DMS114 treated with DMSO at 0.1 percent for 48 hours (cell line): ENCODE measurements around the gene SLC22A9.
"Not testable (repeated sequence)": the region's sequence is repeated elsewhere in the genome, so short reads cannot be mapped to it uniquely, and the experiment has no call there.

Source experiments
- DNase-seq: peaks from one replicate; lab custom pipeline; 2025; ENCODE audit not compliant: unreplicated experiment; lab: John Stamatoyannopoulos, UW

Gene SLC22A9

DNA sequence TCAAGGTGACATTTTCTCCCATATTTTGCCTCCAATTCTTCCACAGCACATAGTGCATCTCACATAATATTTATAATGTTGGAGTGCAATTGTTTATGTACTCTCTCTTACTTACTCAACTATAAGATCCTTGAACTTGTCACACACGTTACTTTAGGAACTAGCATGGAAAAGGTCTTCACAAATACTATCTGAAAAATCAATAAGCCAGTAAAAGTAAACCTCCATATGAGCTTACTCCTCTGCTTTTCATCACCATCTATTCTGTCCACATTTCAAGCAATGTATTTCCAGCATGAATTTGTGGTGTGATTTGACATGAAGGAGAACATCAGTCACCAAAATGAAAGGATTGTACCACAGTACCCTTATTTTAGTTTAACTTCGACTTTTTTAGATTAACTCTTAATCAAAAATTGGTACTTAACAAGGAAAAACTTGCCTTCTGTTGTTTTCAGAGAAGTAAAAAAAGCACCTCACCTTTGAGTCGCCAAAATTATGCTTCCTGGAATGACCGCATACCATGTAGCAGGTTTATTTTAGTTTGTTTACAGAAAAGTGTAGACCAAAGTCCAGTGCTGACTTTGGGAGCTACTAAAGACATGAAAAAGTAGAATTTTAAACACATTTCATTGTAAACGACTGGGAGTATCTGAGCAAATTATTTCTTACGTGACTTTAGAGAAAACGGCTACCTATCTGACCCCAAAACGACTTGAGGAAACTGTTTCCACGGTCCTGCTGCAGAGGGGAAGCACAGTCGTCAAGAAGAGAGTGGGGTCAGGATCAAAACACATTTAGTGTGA is at the start of gene SLC22A9:
TSS of gene SLC22A9 (plus strand) at position 621 of the 806 bp plus-strand sequence. CDS start 272 bp downstream, outside the sequence.
- no peak for DNase-seq

DNA sequence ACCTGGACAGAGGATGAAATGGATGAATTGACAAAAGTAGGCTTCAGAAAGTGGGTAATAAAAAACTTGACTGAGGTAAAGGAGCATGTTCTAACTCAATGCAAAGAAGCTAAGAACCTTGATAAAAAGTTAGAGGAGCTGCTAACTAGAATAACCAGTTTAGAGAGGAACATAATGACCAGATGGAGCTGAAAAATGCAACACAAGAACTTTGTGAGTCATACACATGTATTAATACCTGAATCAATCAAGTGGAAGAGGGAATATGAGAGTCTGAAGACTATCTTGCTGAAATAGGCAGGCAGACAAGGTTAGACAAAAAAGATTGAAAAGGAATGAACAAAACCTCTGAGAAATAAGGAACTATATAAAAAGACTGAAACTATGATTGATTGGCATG is 47.9 kb upstream of the SLC22A9 start:
- DNase-seq, result no peak

DNA sequence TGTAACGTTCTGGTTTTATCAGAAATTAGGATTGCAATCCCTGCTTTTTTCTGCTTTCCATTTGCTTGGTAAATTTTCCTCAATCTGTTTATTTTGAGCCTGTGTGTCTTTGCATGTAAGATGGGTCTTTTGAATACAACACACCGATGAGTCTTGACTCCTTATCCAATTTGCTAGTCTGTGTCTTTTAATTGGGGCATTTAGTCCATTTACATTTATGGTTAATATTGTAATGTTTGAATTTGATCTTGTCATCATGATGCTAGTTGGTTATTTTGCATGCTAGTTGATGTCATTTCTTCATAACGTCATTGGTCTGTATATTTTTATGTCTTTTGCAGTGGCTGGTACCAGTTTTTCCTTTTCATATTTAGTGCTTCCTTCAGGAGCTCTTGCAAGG is 34.5 kb upstream of the SLC22A9 start:
- DNase-seq, result not testable (repeated sequence)

DNA sequence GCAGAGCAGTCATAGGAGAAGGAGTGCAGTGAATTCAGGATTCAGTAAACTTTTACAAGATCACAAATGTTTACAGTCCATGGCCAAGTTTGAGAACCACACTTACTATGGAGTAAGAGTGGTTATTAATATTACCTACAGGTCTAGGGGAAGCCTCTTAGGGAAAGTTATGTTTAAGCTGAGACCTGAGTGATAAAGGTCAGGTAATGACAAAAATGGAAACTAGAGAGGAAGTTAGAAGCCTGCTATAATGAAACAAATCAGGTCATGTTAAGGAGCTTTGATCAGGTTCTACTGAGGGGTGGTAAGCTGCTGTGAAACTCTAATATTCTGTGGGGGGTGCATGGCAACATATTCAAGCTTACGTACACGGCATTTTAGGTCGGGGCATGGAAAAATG is 32.5 kb upstream of the SLC22A9 start:
- no peak for DNase-seq

DNA sequence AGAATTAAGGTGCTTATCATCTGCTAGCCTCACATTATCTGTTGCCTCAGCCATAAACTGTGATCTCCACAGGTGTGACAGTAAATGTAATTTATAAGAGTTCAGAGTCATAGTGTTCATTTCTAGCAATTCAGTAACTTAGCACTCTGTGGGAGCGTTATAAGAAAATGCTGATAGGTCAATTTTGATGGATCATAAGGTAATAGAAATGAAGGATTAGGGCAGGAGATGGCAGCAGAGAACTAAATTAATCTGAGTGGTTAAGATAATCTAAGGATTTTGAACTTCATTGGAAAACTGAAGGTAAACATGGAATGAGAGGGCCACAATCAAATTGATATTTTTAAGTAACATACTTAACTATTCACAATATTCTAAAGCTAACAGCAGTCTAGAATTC is 26.5 kb upstream of the SLC22A9 start:
- DNase-seq, result no peak

DNA sequence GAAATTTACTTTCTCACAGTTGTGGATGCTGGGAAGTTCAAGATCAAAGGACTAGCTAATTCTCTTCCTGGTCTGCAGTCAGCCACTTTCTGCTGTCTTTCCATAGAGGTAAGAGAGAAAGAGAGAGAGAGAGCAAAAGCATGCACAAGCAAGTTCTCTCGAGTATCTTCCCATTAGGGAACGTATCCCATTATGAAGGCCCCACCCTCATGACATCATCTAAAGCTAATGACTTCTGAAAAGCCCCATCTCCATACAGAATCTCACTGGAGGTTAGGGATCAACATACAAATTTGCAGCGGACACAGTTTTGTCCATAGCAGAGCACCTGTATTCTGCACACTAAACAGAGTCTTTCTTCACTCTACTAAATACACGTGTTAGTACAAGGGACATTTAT is 17.4 kb upstream of the SLC22A9 start:
- no peak for DNase-seq

DNA sequence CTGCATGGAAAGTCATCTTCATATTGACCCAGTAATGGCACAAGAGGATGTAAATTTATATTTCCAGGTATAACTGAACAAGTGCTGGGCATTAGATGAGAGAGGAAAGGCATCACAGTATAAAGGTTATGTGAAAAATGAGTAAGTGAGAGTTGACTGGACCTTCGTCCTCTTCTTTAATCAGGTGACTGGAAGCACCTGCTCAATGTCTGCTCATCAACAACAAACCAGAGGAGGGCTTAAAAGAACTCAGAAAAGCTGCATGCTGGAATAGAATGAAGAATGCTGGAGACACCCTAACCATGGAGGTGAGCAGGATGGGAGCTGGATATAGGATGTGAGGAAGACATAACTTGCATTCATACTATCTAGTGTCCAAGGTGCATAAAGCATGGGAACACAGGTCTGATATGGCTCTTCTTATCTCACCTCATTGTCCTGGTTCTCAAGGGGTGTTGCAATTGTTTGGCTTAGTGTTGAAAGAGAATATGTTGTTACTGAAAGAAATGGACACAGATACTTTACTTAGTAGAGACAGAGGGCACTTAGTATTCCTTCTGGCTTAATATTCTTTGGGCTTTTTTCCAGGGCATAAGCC is 7.3 kb upstream of the SLC22A9 start:
- DNase-seq, result no peak

DNA sequence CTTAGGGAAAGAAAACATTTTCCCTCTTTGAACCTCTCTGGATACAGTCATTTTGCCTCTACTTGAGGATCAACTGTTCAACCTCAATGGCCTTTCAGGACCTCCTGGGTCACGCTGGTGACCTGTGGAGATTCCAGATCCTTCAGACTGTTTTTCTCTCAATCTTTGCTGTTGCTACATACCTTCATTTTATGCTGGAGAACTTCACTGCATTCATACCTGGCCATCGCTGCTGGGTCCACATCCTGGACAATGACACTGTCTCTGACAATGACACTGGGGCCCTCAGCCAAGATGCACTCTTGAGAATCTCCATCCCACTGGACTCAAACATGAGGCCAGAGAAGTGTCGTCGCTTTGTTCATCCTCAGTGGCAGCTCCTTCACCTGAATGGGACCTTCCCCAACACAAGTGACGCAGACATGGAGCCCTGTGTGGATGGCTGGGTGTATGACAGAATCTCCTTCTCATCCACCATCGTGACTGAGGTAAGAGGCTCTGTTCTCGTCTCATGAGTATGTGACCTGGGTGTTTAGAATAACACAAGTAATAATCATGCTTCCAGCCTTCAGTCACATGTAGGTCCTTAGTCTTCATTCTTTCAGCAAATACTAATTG is 495 bp downstream of the SLC22A9 start:
- DNase-seq, result no peak

DNA sequence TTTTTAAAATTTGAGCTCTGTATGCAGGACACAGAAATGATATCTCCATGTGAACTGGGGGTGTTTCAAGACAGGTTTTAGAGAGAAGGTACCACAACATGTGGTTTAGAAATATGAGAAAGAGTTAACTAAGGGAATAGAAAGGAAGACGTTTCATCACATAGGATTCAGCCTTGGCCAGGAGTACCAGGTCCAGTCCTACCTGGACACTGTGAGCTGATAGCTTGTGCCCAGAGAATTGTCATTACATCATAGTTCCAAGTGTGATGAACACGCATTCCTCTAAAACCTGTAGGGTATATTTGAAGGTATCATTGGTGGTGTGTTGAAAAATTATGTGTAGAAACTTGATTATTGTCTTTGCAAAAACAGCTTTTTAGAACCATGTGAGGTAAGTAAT is 1.8 kb downstream of the SLC22A9 start:
- DNase-seq, result no peak

DNA sequence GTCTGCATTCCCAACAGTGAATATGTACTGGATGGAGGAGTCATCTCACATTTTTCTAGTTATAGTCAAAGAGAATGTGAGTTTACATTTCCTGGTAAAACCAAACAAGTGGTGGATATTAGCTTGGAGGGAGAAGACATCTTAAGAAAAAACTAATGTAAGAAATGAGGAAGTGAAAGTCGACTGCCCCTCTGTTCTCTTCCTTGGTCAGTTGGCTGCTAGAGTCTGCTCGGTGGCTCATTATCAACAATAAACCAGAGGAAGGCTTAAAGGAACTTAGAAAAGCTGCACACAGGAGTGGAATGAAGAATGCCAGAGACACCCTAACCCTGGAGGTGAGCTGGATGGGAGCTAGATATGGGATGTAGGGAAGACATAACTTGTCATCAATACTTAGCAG is 5.8 kb downstream of the SLC22A9 start:
- no peak for DNase-seq

DNA sequence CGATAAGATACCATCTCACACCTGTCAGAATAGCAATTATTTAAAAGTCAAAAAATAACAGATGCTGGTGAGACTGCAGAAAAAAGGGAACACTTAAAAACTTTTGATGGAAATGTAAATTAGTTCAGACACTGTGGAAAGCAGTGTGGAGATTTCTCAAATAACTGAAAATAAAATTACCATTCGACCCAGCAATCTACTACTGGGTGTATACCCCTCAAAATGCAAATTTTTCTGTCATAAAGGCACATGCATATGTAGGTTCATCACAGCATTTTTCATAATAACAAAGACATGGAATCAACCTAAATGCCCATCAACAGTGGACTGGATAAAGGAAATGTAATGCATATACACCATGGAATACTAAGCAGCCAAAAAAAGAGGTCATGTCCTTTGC is 10.5 kb downstream of the SLC22A9 start:
- no peak for DNase-seq

DNA sequence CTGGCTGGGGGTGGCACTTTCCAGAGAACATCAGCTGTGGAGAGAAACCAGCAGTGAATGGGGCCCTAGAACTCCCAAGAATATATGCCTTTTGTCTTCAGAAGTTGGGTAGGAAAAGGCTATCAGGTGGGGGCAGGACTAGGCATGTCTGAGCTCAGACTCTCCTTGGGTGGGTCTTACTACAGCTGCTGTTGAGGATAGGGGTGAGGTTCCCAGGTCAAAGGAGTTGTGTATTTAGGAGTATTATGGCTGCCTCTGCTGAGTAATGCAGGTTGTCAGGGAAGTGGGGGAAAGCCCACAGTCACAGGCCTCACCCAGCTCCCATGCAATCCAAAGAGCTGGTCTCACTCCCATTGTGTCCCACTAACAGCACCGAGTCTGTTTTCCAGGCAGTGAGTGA is 26.1 kb downstream of the SLC22A9 start:
- DNase-seq, result no peak

DNA sequence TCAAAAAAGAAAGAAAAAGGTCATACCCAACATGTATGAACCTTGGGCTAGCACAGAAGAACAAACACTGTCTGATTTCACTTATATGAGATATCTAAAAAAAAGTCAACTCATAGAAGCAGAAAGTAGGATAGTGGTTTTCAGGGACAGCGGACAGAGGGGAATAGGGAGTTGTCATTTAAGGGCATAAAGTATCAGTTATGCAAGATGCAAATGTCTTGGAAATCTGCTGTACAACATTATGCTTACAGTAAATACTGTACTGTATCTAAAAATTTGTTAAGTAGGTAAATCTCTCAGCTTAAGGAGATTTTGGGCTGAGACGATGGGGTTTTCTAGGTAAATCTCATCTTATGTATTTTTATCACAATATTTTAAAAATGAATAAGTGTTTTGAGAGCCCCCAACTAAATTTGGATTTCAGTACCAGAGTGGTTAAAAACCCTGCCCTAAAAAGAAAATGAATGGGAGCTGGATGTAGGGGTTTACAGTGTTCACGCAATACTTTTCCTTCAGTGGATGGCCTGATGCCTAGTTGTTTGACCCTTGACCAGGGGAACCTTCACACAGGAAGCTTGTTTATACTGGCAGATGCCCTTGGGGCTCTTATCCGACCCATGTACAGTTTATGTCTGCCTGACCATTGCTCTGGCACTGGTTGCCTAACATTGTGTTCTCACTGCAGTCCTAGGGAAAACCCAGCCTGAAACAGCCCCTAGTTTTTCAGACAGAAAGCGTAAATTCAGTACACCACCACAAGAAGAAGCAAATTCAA is 34.8 kb downstream of the SLC22A9 start:
- no peak for DNase-seq

DNA sequence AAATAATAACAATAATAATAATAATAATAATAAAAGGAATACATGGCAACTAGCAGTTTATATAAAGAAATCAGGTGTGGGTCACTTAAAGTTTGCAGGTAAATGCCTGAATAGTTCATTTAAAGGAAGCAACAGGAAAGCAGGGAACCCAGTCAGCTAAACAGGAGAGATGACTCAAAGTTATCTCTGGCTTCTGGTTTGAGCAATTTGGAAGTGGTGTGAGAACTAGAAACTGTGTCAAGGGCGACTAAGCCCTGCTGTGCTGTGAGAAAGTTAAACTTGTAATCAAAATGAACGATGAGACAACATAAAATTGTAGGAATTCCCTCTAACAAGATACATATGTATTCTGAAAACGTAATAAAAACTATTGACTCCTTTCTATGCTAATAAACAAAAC is 35.5 kb downstream of the SLC22A9 start:
- DNase-seq, result no peak

DNA sequence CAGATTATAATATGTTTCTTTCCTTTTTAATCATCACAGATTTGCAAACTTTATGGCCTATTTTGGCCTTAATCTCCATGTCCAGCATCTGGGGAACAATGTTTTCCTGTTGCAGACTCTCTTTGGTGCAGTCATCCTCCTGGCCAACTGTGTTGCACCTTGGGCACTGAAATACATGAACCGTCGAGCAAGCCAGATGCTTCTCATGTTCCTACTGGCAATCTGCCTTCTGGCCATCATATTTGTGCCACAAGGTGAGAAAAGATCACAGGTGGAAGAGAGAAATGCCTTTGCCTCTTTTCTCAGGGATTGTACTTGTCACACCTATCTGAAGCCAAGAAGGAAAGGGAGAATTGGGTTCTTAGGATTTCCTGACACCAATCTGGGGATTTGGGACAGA is 36.9 kb downstream of the SLC22A9 start:
- no peak for DNase-seq

DNA sequence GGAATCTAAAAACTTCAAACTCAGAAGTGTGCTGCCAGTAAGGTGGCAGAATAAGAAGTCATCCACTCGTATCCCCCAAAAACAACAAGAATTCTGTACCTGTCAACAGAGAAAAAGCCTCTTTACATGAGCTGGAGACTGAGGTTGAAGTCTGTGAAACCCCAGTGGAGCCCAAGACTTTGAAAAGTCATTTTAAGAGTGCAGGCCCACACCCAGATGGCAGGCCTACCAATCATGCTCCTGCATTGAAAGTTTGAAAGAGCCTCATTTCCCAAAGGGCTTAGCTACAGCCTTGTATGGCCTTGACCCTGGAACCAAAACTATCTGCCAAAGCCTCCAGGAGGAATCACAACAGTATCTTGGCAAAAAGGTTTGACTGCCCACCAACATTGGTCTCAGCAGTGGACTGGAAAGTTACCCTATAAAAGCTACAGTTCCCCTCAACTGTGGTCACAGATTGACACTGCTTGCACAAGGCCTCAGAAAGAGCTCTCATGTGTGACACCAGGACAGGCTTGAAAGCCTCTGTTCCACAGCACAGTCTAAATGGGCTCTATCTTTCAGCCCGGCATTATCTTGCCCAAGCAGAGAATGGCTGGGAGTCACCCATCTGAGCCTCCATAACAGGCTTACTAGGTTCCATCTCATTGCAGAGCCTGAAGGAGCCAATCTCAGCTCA is 47.7 kb downstream of the SLC22A9 start:
- DNase-seq, result no peak

DNA sequence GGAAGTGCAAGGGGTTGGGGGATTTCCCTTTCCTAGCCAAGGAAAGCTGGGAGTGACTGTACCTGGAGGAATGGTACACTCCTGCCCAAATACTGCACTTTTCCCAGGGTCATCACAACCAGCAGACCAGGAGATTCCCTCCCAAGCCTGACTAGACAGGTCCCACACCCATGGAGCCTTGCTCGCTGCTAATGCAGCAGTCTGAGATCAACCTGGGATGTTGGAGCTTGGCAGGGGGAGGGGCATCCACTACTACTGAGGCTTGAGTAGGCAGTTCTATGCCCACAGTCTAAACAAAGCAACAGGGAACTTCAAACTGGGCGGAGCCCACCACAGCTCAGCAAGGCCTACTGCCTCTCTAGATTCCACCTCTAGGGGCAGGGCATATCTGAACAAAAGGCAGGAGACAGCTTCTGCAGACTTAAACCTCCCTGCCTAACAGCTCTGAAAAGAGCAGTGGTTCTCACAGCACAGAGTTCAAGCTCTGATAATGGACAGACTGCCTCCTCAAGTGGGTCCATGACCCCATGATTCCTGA is 58.5 kb downstream of the SLC22A9 start:
- no peak for DNase-seq

DNA sequence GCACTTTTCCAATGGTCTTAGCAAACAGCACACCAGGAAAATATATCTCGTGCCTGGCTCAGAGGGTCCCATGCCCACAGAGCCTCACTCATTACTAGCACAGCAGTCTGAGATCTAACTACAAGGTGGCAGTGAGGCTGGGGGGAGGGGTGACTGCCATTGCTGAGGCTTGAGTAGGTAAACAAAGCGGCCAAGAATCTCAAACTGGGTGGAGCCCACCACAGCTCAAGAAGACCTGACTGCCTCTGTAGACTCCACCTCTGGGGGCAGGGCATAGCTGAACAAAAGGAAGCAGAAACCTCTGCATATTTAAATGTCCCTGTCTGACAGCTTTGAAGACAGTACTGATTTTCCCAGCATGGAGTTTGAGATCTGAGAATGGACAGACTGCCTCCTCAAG is 61.1 kb downstream of the SLC22A9 start:
- DNase-seq, result not testable (repeated sequence)

DNA sequence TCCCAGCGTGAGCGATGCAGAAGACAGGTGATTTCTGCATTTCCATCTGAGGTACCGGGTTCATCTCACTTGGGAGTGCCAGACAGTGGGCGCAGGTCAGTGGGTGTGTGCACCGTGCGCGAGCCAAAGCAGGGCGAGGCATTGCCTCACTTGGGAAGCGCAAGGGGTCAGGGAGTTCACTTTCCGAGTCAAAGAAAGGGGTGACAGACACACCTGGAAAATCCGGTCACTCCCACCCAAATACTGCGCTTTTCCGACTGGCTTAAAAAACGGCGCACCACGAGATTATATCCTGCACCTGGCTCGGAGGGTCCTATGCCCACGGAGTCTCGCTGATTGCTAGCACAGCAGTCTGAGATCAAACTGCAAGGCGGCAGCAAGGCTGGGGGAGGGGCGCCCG is 65.8 kb downstream of the SLC22A9 start:
- not testable (repeated sequence) for DNase-seq

DNA sequence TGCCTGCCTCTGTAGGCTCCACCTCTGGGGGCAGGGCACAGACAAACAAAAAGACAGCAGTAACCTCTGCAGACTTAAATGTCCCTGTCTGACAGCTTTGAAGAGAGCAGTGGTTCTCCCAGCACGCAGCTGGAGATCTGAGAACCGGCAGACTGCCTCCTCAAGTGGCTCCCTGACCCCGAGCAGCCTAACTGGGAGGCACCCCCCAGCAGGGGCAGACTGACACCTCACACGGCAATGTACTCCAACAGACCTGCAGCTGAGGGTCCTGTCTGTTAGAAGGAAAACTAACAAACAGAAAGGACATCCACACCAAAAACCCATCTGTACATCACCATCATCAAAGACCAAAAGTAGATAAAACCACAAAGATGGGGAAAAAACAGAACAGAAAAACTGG is 66.2 kb downstream of the SLC22A9 start:
- DNase-seq, result not testable (repeated sequence)

DNA sequence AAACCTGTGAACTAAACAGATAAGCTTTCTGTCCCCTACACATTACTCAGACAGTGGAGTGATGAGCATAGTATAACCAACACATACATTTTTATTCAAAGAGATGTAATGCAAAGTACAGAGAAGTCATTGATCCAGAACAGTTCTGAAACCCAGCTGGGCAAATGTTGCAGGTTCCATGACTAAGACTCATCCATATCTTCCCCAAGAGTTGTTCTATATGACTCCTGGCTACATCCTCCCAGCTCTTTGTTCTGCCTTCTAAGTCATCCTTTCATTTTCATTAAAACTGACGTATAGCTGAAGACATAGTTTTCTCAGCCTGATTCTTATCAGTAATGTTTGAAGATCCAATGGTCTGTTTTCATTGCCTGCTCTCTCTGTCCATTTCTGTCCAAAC is 74.1 kb downstream of the SLC22A9 start:
- DNase-seq, result no peak
